ENCODE measurements around the gene MEIG1.
A peak's percentile ranks its signal among the peaks of the same experiment; 100 is the strongest.

Gene MEIG1

DNA sequence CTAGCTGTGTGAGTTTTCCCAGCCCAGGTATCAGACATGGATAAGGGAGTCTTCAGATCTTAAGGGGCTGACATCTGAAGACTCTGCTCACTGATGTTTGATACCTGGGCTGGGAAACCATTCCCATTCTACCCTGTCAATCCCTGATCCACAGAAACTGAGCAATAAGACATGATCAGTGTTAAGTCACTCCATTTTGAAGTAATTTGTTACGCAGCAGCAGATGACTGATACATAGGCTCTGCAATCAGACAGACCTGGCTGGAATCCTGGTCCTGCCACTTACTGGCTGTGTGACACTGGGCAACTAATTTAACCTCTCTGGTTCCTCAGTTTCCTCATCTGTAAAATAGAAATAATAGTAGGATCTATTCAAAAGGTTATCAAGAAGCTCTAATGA lies 11.9 kb upstream of the MEIG1 start:
- TF ChIP-seq CTCF (IDR thresholded peaks at IDR 0.05; ENCODE audit: low read depth, low read length) = no peak
- DNase-seq (ENCODE audit: extremely low read depth, low read depth) = no peak

DNA sequence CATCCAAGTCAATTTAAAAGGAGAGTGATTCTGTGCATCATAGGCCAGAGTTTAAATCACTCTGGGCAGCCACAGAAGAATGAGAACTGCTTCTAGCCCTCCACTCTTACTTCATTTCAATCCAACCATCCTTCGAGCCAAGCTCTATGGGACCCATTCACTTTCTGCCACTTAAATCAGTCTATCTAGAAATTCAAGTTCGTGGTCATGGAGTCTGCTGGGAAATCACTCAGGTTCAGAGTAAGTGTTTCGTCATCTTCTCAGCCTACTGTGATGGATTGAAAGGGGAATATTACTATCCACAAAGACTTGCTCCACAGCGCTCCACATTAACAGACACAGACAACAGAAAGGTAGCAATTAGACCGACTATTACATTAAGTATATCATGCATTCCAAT lies 9.9 kb upstream of the MEIG1 start:
- DNase-seq (ENCODE audit: extremely low read depth, low read depth) = no peak
- no peak for TF ChIP-seq CTCF (IDR thresholded peaks at IDR 0.05; ENCODE audit: low read depth, low read length)

GRCh38 chr10:14952851-14953423 lies 6.3 kb upstream of the MEIG1 start:
- peak; percentile 14 for TF ChIP-seq CTCF (IDR thresholded peaks at IDR 0.05; ENCODE audit: low read depth, low read length)
- DNase-seq (ENCODE audit: extremely low read depth, low read depth) = no peak

GRCh38 chr10:14953424-14954000 lies 5.7 kb upstream of the MEIG1 start:
- peak; percentile 21 for TF ChIP-seq CTCF (IDR thresholded peaks at IDR 0.05; ENCODE audit: low read depth, low read length)
- peak; percentile 18 for DNase-seq (ENCODE audit: extremely low read depth, low read depth)

DNA sequence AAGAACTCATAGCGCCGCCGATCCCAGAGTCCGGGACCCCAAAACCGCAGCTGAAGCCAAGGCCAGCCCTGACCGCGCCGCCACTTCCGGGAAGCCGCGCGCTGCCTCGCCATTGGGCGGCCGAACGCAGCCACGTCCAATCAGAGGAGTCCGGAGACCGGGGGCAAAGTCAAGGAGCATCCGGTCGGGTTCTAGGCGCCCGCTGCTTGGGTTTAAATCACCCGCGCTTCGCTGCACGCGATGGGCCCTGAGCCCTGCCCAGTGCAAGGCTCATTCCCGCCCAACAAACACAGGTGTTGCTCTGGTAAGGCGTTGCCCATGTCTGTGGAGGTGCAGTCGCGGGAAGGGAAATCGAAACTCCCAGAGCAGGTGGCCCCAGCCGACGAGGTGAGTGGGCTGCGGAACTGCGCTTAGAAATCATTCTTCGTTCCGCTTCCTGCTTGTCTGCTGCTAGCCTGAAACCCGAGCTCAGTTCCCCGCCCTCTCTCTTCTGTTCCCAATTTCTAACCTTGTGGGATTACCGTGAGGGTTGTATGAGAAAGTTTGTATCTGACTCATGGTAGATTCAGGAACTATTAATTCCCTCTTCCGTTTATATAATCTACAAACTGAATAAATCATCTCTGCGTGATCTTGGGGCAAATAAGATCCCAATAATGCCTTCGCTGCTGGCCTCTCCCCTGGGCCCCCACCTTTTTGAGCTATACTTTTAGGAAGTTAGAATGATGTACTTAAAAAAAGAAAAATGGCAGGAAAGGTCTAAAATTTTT lies 5.0 kb upstream of the MEIG1 start, which contains the start of gene DCLRE1C:
Gene DCLRE1C, minus strand, starts transcription at position 96 of the 770 bp plus-strand sequence. Its CDS starts 86 bp downstream, at position 10.
- DNase-seq (ENCODE audit: extremely low read depth, low read depth) = peak; percentile 53
- TF ChIP-seq CTCF (IDR thresholded peaks at IDR 0.05; ENCODE audit: low read depth, low read length) = no peak

GRCh38 chr10:14954934-14955333 lies 4.3 kb upstream of the MEIG1 start:
- TF ChIP-seq CTCF (IDR thresholded peaks at IDR 0.05; ENCODE audit: low read depth, low read length) = no peak
- DNase-seq (ENCODE audit: extremely low read depth, low read depth) = no peak

GRCh38 chr10:14958872-14959220 lies 342 bp upstream of the MEIG1 start:
- no peak for DNase-seq (ENCODE audit: extremely low read depth, low read depth)
- TF ChIP-seq CTCF (IDR thresholded peaks at IDR 0.05; ENCODE audit: low read depth, low read length) = no peak
